ENCODE data around the gene RCOR2.

The RCOR2 gene

GRCh38 chr11:63942803-63943202, 25.8 kb upstream of the RCOR2 start:
- H2AFZ ChIP-seq: no peak overlapping the region
- no peak overlapping the region for H3K4me2 ChIP-seq (ENCODE audit: low read length)
- H3K27me3 ChIP-seq (ENCODE audit: control insufficient read depth, insufficient read depth, low read length): no peaks in the 10 kb centered on the region
- no peak overlapping the region for H3K27ac ChIP-seq
- no peak overlapping the region for H3K9ac ChIP-seq
- no peak for TF ChIP-seq CTCF (IDR thresholded peaks at IDR 0.05)
- H3K36me3 ChIP-seq (ENCODE audit: control insufficient read depth, insufficient read depth, low read length): no peaks in the 10 kb centered on the region
- peaks cover 9% of the 10 kb centered on the region for H3K4me1 ChIP-seq
- no peak overlapping the region for H3K4me3 ChIP-seq (ENCODE audit: low read depth, low read length)
- peaks cover 3% of the 10 kb centered on the region for H3K79me2 ChIP-seq
- H3K9me3 ChIP-seq (ENCODE audit: control insufficient read depth, low read length): no peaks in the 10 kb centered on the region

- no peak for TF ChIP-seq CTCF (IDR thresholded peaks at IDR 0.05)
- no peaks in the 10 kb centered on the region for H3K36me3 ChIP-seq (ENCODE audit: control insufficient read depth, insufficient read depth, low read length)
- no peak overlapping the region for H3K4me3 ChIP-seq (ENCODE audit: low read depth, low read length)
- peaks cover 3% of the 10 kb centered on the region for H3K79me2 ChIP-seq
- H3K27me3 ChIP-seq (ENCODE audit: control insufficient read depth, insufficient read depth, low read length): no peaks in the 10 kb centered on the region
- H3K9me3 ChIP-seq (ENCODE audit: control insufficient read depth, low read length): no peaks in the 10 kb centered on the region
- no peak overlapping the region for H2AFZ ChIP-seq
- H3K27ac ChIP-seq: no peak overlapping the region
- no peak overlapping the region for H3K4me2 ChIP-seq (ENCODE audit: low read length)
- H3K9ac ChIP-seq: no peak overlapping the region
- H3K4me1 ChIP-seq: peaks cover 9% of the 10 kb centered on the region
Measured at GRCh38 chr11:63941901-63942300, 24.9 kb upstream of the RCOR2 start.

GRCh38 chr11:63940786-63941185, 23.8 kb upstream of the RCOR2 start:
- no peak for TF ChIP-seq CTCF (IDR thresholded peaks at IDR 0.05)
- Histone ChIP-seq H3K9ac (no peak overlapping the region), H3K4me1 (peaks cover 9% of the 10 kb centered on the region), H3K27ac (peak overlapping the region; percentile 19), H3K79me2 (peaks cover 3% of the 10 kb centered on the region), H3K4me3 (ENCODE audit: low read depth, low read length) (peak overlapping the region; percentile 11), H2AFZ (no peak overlapping the region), H3K9me3 (ENCODE audit: control insufficient read depth, low read length) (no peaks in the 10 kb centered on the region), H3K36me3 (ENCODE audit: control insufficient read depth, insufficient read depth, low read length) (no peaks in the 10 kb centered on the region), H3K27me3 (ENCODE audit: control insufficient read depth, insufficient read depth, low read length) (no peaks in the 10 kb centered on the region), H3K4me2 (ENCODE audit: low read length) (peak overlapping the region; percentile 55)

GRCh38 chr11:63939397-63939891, 22.5 kb upstream of the RCOR2 start:
- Histone ChIP-seq H3K9me3 (ENCODE audit: control insufficient read depth, low read length) (no peaks in the 10 kb centered on the region), H3K4me2 (ENCODE audit: low read length) (peak overlapping the region; percentile 82), H3K79me2 (peaks cover 3% of the 10 kb centered on the region), H3K36me3 (ENCODE audit: control insufficient read depth, insufficient read depth, low read length) (no peaks in the 10 kb centered on the region), H3K27ac (peak overlapping the region; percentile 56), H3K4me3 (ENCODE audit: low read depth, low read length) (peak overlapping the region; percentile 62), H3K27me3 (ENCODE audit: control insufficient read depth, insufficient read depth, low read length) (no peaks in the 10 kb centered on the region), H3K9ac (peak overlapping the region; percentile 37), H3K4me1 (peaks cover 3% of the 10 kb centered on the region), H2AFZ (peak overlapping the region; percentile 53)
- TF ChIP-seq CTCF (IDR thresholded peaks at IDR 0.05): no peak

Measured in parathyroid adenoma (tissue), 2 donors.